GM19324 (cell line): ENCODE measurements around the gene PCDHA10.

Experiments
- ATAC-seq: cut with Tn5 transposase; IDR thresholded peaks from one replicate; pipeline ENCODE4 v1.9.1; 2021; ENCODE audit warnings: mild to moderate bottlenecking, moderate library complexity; ENCODE audit not compliant: unreplicated experiment, low FRiP score

Gene PCDHA10

DNA sequence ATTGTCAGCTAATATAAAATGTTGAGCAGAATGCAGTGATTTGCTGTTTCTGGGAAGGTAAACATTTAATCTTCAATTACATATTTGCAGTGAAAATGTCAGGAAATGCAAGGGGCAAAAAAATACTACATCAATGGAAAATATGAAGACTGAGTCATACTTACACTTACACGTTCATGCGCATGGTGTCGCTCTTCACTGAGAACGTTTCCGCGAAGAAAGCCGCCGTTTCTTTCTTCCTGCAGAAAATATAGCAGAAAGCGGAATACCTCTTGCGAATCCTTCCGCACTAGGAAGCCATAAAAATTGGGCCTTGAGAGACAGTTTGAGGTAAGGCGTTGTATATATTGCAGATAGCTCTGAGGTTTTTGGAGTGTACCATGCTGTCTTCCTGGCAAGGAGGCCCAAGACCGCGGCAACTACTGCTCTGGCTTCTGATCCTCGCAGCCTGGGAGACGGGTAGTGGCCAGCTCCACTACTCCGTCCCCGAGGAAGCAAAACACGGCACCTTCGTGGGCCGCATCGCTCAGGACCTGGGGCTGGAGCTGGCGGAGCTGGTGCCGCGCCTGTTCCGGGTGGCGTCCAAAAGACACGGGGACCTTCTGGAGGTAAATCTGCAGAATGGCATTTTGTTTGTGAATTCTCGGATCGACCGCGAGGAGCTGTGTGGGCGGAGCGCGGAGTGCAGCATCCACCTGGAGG is 26.3 kb downstream of the PCDHA10 start, which contains the start of gene PCDHA13:
PCDHA13 (plus strand) TSS at position 236 of the 702 bp plus-strand sequence; CDS start at position 381, 145 bp downstream.
- no peak for ATAC-seq

GRCh38 chr5:140882591-140882899 is 26.8 kb downstream of the PCDHA10 start:
- ATAC-seq: no peak

GRCh38 chr5:140883373-140883772 is 27.7 kb downstream of the PCDHA10 start:
- ATAC-seq: no peak

GRCh38 chr5:140883927-140884697 is 28.4 kb downstream of the PCDHA10 start:
- ATAC-seq: no peak

DNA sequence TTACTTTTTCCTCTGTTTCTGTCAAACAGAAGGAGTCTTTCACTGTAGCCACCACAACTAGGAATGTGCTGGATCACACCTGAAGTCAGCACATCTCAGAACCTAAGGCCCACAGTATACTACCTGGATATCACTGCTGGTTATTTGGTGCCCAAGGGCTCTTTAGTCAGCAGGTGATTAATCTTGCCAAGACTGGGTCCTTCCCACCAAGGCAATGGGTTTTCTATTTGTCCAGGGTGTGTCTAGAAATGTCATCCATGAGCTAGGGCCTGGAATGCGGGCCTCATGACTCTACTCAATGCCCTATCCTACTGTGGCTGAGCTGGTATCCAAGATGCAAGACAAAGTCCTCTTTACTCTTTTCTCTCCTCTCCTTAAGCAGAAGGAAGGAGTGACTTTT is 60.6 kb downstream of the PCDHA10 start:
- ATAC-seq: no peak
